Mucosa of gallbladder (tissue), 1 donor: ENCODE measurements around the gene GTPBP8. TPM values are rescaled to one million over a fixed set of nuclear protein-coding genes. Genes with fewer than 3 reads are reported as not detected.

Source experiments
- DNase-seq: peaks from one replicate; pipeline ENCODE4 v3.0.0-alpha.2; 2020; ENCODE audit warnings: low spot score
- total RNA-seq: library from RNA; stranded (reverse); gene quantifications from one replicate; pipeline ENCODE4 v1.2.1, GENCODE V29; 2021
- donor health status: DM: no; HTN: no; CAD: no.

The GTPBP8 gene
- total RNA-seq: 17.6 TPM

GRCh38 chr3:112990672-112991602 is at the start of gene GTPBP8:
Gene GTPBP8, plus strand, starts transcription at chr3:112990984. Its CDS starts 16 bp downstream, at chr3:112991000.
- DNase-seq: peak; percentile 93

DNA sequence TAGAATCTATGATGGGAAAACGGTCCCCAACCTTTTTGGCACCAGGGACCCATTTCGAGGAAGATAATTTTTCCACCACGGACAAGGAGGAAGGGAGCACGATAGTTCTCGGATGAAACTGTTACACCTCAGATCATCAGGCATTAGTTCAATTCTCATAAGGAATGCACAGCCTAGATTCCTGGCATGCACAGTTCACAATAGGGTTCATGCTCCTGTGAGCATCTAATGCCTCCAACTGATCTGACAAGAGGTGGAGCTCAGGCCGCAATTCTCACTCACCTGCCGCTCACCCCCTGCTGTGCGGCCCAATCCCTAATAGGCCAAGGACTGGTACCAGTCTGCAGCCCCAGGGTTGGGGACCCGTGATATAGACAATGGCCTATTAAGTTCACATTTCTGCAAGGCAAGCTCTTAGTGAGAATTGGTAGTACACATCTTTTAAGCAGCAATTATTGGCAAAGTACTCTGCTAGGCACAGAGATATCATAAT is 42.4 kb upstream of the GTPBP8 start:
- DNase-seq: no peak

- no peak for DNase-seq
Measured at GRCh38 chr3:112956351-112956750, 34.4 kb upstream of the GTPBP8 start.

DNA sequence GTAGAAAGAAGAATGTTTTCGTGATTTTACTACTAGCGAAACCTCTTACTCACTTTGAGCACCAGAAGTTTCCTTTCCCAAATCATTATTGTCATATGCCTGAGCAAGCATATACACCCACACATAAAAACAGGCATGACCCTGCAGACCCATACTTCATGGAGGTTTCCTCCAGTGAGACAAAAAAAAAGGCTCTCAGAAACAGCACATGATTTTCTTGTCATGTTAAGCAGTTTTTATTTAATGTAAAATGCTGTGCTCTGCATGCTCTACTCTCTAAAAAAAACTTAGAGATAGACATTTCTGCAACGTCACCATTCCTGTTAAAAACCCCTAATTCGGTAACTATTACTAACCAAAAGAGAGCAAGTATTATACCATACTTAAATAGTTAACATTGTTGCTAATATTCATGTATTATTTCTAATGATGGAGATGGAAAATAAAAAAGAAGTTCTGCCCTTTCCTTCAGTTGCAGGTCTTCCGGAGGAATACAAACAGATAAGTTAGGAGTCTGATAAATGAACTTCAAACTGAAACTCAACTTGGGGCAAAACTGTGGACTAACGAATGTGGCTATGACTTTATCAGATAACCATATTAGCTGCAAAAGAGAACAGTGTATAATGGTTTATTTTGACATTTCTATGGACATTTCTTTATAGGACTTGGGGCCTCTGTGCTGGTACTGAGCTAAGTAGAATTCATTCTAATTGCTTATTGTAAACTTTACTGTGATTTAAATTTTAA is 31.8 kb upstream of the GTPBP8 start:
- DNase-seq: no peak

GRCh38 chr3:112963683-112964082 is 27.1 kb upstream of the GTPBP8 start:
- DNase-seq: no peak

DNA sequence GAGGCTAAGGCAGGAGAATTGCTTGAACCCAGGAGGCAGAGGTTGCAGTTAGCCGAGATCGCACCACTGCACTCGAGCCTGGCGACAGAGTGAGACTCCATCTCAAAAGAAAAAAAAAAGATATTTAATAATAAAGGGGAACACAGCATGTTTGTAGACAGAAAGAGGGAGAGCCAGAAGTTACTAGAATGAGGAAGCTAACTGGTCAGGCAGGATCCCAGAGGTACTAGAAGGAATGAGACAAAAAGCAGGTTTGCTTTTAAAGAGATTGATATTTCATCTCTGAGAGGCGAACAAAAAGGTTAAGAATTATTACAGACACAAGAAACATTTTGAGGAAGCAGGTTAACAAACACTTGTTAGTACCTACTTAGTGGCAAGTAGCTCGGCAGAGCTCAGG is 25.1 kb upstream of the GTPBP8 start:
- DNase-seq: no peak

DNA sequence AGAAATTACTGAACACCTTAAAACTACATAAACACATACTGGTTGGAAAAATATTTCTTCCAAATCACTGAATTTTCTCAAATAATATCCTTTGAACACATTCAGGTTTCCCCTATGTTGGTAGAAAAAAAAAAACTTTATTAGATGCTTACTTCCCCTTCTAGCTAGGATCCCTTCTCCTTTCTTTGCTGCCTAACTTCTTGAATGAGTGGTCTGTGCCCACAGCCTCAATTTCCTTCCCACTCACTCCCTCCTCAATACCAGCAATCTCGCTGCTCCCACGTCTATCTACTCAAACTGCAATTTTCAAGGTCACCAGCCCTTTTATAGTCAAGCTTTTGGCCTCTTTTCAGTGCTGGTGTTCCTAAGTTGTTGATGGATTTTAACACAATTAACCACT is 24.2 kb upstream of the GTPBP8 start:
- DNase-seq: no peak

DNA sequence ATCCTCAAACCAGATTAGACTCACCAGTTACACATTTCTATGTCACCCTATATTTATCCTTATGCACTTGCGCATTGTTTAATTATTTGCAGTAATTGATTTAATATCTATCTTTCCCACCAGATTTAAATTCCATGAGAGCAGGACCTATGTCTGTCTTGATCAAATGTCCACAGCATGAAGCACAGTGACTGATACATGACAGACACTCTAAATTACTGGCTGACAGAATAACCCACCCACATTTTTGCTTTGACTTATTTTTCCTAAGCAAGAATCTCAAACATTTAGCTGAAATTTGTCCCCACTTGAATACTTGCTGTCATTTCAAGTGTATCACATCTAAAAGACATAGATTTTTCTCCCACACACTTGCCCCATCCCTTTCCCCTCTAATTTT is 23.4 kb upstream of the GTPBP8 start:
- no peak for DNase-seq

- no peak for DNase-seq
Measured at GRCh38 chr3:112967828-112968227, 23.0 kb upstream of the GTPBP8 start.

- no peak for DNase-seq
Measured at GRCh38 chr3:112972158-112972557, 18.6 kb upstream of the GTPBP8 start.

DNA sequence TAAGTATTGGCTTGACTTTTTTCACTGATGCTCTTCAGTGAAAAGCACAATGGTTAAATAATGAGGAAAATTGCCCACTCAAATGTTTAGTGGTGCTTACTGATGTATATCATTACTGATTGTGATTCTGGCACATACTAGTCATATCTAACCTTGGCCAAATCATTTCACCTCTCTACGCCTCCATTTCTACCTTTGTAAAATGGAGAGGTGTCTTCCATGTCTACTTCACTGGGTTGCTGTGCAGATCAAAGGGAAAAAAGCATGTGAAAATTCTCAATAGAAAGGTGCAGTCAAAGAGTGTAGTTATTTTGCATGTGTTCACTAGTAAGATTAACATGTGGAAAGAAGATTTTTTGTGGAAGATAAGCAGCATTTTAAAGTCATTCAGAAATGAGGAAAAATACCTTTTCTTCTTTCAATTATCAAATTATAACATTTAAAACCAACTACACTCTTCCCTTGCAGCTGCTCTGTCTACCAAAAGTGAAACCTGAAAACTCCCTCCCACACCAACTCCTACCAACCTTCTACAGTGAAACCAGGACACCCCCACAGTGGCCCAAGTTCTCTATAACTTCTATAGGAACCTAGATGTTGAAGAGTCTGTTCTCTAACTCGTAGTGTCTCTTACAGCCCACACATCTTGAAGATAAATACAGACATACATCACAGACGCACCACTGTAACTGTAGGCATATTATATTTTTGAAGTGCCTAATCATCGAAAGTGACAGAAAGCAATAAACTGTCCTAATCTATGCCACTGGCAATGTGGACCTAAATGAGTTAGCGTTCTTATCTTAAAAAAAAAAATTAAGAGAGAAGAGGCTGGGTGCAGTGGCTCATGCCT is 17.2 kb upstream of the GTPBP8 start:
- DNase-seq: no peak

- no peak for DNase-seq
Measured at GRCh38 chr3:112974178-112974517, 16.6 kb upstream of the GTPBP8 start.

DNA sequence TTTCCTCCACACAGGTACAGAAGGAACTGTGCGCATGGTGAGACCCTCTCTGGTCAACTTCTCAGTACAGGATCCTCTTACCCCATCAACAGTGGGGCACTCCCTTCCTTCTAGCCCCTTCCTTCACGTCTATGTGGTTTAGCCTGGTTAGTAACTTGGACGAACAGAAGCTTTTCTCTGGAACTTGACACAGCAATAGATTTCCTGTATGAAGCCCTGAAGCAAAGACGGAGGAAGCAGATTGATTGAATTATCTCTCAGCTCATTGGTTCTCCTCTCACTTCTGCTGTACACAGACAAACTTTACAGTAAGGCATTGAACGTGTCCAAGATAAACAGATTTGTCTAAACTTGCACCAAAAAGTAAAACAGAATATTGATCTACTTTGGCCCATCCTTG is 15.9 kb upstream of the GTPBP8 start, which contains the start of gene CD200R1:
CD200R1 (minus strand) TSS at position 210 of the 400 bp plus-strand sequence. CDS start 246 bp downstream, outside the sequence.
- no peak for DNase-seq

DNA sequence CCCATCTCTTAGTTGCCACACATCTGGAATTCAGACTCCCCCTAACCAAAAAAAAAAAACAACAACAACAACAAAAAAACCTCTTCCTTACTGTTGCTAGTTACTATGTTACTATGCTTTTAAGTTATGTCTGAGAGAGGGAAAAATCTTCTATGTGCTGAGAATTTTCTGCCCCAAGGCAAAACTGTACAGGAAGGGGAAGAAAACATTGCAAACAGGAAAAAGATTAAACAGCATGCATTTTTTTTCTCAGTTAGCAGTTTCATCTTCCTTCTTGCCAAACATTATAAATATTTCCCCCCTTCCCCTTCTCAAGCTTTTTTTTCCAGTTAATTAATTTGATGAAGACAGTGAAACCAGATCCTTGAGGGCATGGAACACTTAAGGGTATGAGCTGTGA is 14.8 kb upstream of the GTPBP8 start:
- no peak for DNase-seq

GRCh38 chr3:112976953-112977352 is 13.8 kb upstream of the GTPBP8 start:
- no peak for DNase-seq

DNA sequence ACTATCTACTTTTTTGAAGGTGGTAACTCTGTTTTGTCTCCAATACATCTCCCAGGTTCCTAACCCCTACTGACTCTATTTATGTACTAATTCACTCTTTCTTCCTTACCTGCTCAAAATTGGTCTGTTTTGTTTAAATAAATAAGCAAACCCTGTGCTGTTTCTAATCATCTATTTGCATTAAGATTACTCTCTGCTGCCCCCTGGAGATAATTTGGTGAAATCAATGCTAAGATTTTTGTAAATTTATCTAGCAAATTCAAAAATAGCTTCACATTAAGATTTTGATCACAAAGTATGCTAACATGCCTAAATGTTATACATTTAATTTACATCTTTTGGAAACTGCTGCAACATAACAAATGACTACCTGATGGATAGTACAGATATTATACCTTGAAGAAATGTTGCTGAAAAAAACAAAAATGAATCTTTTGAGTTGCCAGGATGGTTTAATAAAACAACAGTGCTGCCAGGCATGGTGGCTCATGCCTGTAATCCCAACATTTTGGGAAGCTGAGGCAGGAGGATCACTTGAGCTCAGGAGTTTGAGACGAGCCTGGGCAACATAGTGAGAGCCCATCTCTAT is 11.4 kb upstream of the GTPBP8 start:
- no peak for DNase-seq

- DNase-seq: no peak
Measured at GRCh38 chr3:112980080-112980479, 10.7 kb upstream of the GTPBP8 start.

DNA sequence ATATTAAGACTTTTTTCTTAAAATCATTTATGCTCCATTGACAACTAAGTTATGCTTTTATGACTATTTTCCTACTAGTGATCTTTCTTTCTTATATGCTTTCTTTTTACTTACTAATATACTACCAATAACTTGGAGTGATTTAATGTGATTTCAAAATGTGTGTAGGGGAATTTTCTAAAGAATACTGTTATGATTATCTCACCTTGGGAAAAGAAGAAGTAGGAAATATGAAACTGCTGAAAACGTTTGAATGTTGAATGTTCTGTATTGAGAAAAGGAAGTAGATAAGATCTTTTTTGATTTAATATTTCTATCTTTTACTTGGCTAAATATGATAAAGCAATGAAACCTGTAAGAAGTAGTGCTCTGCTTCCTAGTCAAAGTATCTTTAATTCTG is 8.1 kb upstream of the GTPBP8 start:
- no peak for DNase-seq

GRCh38 chr3:112984485-112984884 is 6.3 kb upstream of the GTPBP8 start:
- no peak for DNase-seq

DNA sequence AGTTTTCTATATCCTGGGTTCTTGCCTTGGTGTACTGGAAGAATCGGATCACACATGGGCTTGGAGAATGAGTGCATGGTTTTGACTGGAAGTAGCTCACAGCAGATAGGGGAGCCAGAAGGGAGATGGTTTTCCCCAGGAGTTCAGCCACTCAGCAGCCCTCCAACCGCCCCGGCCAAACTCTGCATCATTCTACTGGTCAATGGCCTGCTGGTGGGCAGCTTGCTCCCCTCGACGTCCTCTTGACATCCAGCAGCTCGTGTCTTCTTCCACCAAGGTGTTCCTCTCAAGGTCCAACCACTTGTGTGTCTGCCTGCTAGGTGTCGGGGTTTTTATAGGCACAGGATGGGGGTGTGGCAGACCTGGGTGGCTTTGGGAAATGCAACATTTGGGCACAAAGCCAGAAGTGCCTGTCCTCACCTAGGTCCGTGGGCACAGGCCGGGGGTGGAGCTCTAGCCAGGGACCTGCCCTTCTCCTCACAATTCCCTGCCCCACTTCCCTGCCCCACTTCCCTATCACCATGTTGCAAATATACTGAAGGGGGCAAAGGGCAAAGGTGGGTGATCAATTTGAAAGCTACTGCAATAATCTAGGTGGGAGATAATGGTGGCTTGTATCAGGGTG is 3.0 kb upstream of the GTPBP8 start:
- no peak for DNase-seq

DNA sequence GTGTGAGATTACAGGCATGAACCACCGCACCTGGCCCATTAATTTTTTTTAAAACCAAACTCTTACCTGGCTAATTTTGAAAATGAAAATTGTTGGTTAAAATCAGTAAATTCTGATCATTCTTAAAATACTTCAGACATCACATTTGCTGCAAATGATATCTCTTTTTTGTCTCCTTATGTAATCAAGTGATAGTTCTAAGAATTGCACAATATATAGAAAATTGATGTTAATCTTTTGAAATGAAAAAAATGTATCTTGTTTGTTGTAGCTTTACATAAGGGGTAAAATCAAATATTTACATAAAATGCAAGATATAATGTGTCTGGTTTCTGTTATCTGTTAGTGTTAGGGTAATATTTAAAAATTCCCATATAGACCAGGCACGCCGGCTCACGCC is 5.0 kb downstream of the GTPBP8 start:
- DNase-seq: no peak
